Activated CD8-positive, alpha-beta T cell treated with anti-CD3 and anti-CD28 coated beads for 36 hours (primary cell): ENCODE data around the gene EPHB1. TPM values are rescaled to one million over a fixed set of nuclear protein-coding genes. Genes with fewer than 3 reads are reported as not detected.

Experiments used
- ATAC-seq: fragments of 200-7000 bp; cut with Tn5 transposase; one replicate; pipeline ENCODE4 v1.10.0; 2021; ENCODE audit warnings: mild to moderate bottlenecking, moderate library complexity
- CTCF ChIA-PET: fragments of 350-600 bp; sonication (Branson Sonifier 250); formaldehyde crosslinking; loops from one replicate; lab custom pipeline; 2021; ENCODE audit warnings: antibody characterized with exemption; lab: Charles Lee
- POLR2A ChIA-PET: fragments of 350-600 bp; sonication (Branson Sonifier 250); formaldehyde crosslinking; loops from one replicate; lab custom pipeline; 2021; ENCODE audit warnings: antibody characterized with exemption; lab: Charles Lee
- DNase-seq: peaks from one replicate; pipeline ENCODE4 v3.0.0-alpha.2; 2020
- H3K27ac Mint-ChIP-seq: one replicate; pipeline ENCODE4 v1.8.0; 2021; ENCODE audit warnings: mild to moderate bottlenecking, mixed read lengths
- H3K27me3 Mint-ChIP-seq: one replicate; pipeline ENCODE4 v1.8.0; 2021; ENCODE audit warnings: mixed read lengths
- H3K36me3 Mint-ChIP-seq: one replicate; pipeline ENCODE4 v1.8.0; 2021; ENCODE audit warnings: low read depth, mixed read lengths
- H3K4me1 Mint-ChIP-seq: one replicate; pipeline ENCODE4 v1.8.0; 2021; ENCODE audit warnings: low read depth, mixed read lengths
- H3K4me3 Mint-ChIP-seq: one replicate; pipeline ENCODE4 v1.8.0; 2021; ENCODE audit warnings: mild to moderate bottlenecking, moderate library complexity, mixed read lengths
- H3K9me3 Mint-ChIP-seq: one replicate; pipeline ENCODE4 v1.8.0; 2021; ENCODE audit warnings: mixed read lengths
- CTCF ChIP-seq: fragments of 200-600 bp; IDR thresholded peaks from one replicate; pipeline ENCODE4 v1.8.0; 2022; ENCODE audit warnings: antibody characterized with exemption, mild to moderate bottlenecking
- intact Hi-C: fragments of 100-400 bp; cut with micrococcal nuclease; formaldehyde crosslinking; loops from one replicate; pipeline ENCODE4 v1.10.0; 2022
- total RNA-seq, 2 experiments: library from RNA; stranded (reverse); gene quantifications; one replicate each; pipeline ENCODE4 v1.2.3, GENCODE V29; 2021

The EPHB1 gene
- total RNA-seq, 2 experiments from 2014 or later = 0.78 TPM; not detected in 1

GRCh38 chr3:135159681-135160247 is 364.7 kb downstream of the EPHB1 start:
- DNase-seq = no peak
- intact Hi-C loops = no loop called here
- Mint-ChIP-seq H3K4me1 (no peaks in the 10 kb centered on the region), H3K36me3 (no peaks in the 10 kb centered on the region), H3K4me3 (no peak overlapping the region), H3K9me3 (no peaks in the 10 kb centered on the region), H3K27me3 (peaks cover 2% of the 10 kb centered on the region), H3K27ac (no peak overlapping the region)
- CTCF ChIA-PET = no interaction called here
- TF ChIP-seq CTCF = no peak
- POLR2A ChIA-PET = no interaction called here
- no peak for ATAC-seq

GRCh38 chr3:135161425-135161824 is 366.4 kb downstream of the EPHB1 start:
- Mint-ChIP-seq H3K36me3 (no peaks in the 10 kb centered on the region), H3K4me1 (no peaks in the 10 kb centered on the region), H3K27ac (no peak overlapping the region), H3K27me3 (peaks cover 2% of the 10 kb centered on the region), H3K4me3 (no peak overlapping the region), H3K9me3 (no peaks in the 10 kb centered on the region)
- TF ChIP-seq CTCF = no peak
- intact Hi-C loops = no loop called here
- ATAC-seq (no peak), DNase-seq (no peak)
- POLR2A ChIA-PET = no interaction called here
- CTCF ChIA-PET = no interaction called here

GRCh38 chr3:135163701-135164100 is 368.6 kb downstream of the EPHB1 start:
- intact Hi-C loops = no loop called here
- Mint-ChIP-seq H3K27me3 (peaks cover 2% of the 10 kb centered on the region), H3K4me1 (no peaks in the 10 kb centered on the region), H3K27ac (no peak overlapping the region), H3K36me3 (no peaks in the 10 kb centered on the region), H3K9me3 (no peaks in the 10 kb centered on the region), H3K4me3 (no peak overlapping the region)
- no peak for ATAC-seq
- ChIA-PET CTCF (no interaction called here), POLR2A (no interaction called here)
- no peak for TF ChIP-seq CTCF
- no peak for DNase-seq

- DNase-seq = no peak
- no peaks in the 10 kb centered on the region for H3K9me3 Mint-ChIP-seq
- no peak overlapping the region for H3K27ac Mint-ChIP-seq
- peaks cover 2% of the 10 kb centered on the region for H3K27me3 Mint-ChIP-seq
- intact Hi-C loops = no loop called here
- CTCF ChIA-PET = no interaction called here
- H3K4me1 Mint-ChIP-seq = no peaks in the 10 kb centered on the region
- ATAC-seq = no peak
- TF ChIP-seq CTCF = no peak
- no peak overlapping the region for H3K4me3 Mint-ChIP-seq
- no peaks in the 10 kb centered on the region for H3K36me3 Mint-ChIP-seq
- POLR2A ChIA-PET = interaction anchor here (0.8 kb wide), 1 partner anchor 29 kb away, joined by 4 read pairs; no protein-coding TSS in a partner anchor
Measured at GRCh38 chr3:135165260-135165659, 370.2 kb downstream of the EPHB1 start.

- Mint-ChIP-seq H3K36me3 (no peaks in the 10 kb centered on the region), H3K9me3 (no peaks in the 10 kb centered on the region), H3K4me3 (no peak overlapping the region), H3K4me1 (no peaks in the 10 kb centered on the region), H3K27ac (no peak overlapping the region), H3K27me3 (no peaks in the 10 kb centered on the region)
- ATAC-seq (no peak), DNase-seq (no peak)
- ChIA-PET POLR2A (no interaction called here), CTCF (no interaction called here)
- TF ChIP-seq CTCF = no peak
- intact Hi-C loops = no loop called here
Measured at GRCh38 chr3:135166266-135166825, 371.3 kb downstream of the EPHB1 start.
